Stimulated activated CD4-positive, alpha-beta T cell treated with anti-CD3 and anti-CD28 coated beads, Interleukin-15, amount 100 ng/mL, for 48 hours (primary cell): ENCODE data around the gene TMC1.

Source experiments
- DNase-seq, 2 donors: peaks; one replicate each; pipeline ENCODE4 v3.0.0-alpha.2; 2020; ENCODE audit warnings: low read depth in 2 of 2

Gene TMC1

DNA sequence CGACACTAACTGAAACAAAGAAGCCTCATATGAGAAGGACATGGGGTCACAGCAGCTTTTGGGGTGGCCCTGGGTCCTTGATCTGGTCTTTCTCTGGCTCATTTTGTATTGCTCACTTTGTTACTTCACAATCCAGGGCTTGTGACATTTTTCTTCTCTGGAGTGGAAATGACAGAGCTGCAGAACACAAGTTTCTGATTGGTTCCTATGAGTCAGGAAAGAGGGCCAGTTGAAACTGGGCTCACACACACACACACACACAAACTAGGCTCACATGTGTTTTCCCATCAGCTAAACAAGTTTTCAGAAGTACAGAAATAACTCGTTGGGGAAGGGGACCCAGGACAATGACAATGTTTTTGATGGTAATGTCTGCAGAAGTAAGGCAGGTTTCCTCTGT is 54.3 kb downstream of the TMC1 start:
- DNase-seq = no peak

DNA sequence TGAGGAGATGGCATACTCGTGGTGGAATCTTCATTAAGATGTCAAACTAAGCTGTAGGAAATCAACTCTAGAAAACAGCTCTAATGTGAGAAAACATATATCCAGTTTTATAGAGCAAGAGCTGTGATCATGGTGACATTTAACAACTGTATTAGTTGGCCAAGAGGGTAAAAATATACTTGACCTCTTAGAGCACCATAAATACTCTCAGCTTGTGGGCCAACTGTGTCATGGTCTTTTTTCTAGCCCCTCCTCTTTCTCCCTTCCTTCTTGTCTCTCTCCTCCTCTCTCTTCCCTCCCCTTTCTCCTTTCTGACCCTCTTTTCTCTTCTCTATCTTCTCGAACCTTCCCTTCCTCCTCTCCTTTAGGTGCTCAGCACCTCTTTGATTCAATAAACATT is 54.7 kb downstream of the TMC1 start:
- DNase-seq = no peak

DNA sequence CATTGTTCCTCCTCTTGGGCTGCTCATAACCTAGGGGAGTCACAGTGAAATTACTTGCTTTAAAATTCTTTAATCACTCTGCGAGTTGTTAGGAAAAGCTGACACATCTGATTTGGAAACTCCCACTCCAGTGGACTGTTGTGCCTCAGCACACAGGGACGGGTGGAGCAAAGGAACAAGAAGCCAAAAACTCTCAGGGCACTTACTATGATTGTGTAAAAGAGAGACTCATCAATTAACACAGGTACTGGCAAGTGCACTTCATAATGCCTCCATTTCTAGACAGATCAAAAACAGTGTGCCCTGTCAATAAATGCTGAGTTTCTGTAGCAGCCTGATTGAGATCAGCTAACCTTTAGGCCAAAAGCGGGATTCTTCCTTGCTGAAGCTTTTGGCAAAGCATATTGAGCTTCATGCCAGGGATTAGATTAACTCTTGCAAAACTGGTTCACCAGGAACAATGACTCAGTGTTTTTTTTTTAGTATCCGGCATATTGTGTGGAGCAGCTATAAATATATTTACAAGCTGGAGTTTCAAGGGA is 55.9 kb downstream of the TMC1 start:
- DNase-seq = no peak

DNA sequence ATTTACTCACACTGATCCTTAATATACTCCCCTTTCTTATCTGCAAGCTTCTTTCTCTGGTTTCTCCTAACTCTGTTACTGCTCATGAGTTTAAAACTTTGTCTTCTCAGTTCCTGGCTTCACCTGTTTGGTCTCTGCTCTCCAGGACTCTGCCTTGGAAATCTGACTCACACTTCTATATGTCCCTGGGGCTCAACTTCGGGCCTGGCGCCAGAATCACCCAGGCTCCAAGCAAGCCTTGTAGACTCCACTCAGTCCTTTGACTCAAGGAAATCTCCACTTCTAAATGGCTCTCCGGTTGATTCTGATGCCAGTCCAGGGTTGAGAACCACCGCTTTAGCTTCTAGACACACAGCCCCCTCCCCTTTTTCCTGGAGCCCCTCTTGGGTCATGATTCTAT is 57.8 kb downstream of the TMC1 start:
- DNase-seq = no peak

DNA sequence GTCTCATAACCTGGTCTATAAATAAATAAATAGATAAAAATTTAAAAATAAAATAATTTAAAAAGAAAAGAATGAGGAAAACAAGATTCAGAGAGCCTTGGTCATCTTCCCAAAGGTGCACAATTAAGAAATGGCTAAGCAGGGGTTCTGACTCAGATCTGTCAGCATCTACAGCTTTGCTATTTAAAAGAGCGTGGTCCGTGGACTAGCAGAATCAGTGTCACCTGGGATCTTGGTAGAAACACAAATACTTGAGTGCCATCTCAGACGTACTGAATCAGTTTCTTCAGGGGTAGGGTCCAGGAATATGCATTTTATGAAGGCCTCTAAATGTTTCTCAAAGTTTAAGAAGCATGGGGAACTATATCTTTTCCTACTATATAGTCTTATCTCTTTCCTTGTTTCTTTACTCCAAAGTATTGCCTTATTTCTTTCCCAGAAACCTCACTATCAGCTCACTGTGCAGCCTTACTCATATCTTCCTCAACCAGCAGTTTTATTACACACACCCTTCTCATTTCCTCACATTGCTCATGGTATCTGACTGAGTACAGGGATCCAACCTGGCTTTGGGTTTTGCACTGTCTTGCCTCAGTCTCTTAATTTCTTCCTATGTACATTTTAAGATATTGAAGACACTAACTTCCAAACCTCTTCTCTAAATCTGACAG is 58.6 kb downstream of the TMC1 start:
- DNase-seq = no peak

DNA sequence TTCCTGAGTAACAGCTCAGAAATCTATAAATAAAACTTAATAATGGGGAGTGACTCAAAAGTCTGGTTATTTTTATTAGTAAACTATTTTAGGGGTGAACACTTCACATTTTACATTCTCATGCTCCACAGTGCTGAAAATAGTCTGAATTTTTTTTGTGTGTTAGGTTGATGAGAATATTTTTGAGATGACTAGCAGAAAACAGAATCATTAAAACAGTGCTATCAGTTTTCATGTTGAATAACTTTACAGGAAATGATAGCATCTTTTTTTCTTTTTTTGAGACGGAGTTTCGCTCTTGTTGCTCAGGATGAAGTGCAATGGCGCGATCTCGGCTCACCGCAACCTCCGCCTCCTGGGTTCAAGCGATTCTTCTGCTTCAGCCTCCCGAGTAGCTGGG is 60.3 kb downstream of the TMC1 start:
- no peak for DNase-seq

DNA sequence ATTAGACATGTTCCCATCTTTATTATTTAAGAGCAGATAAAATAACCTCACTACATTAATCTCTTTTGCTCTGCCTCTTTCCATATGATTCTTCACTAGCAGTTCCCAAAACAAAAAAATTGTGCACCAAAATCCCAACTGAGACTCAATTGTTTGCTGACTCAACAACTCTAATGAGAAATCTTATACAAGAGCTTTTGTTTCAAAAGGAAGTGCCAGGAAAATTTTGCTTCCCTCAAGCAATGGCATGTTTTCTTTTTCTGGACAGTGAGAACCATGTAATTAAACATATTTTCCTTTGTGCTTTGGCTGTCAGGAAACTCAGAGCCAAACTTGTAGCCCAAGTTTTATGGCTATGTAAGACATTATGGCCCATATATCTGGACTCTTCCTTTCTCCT is 62.0 kb downstream of the TMC1 start:
- DNase-seq = no peak

DNA sequence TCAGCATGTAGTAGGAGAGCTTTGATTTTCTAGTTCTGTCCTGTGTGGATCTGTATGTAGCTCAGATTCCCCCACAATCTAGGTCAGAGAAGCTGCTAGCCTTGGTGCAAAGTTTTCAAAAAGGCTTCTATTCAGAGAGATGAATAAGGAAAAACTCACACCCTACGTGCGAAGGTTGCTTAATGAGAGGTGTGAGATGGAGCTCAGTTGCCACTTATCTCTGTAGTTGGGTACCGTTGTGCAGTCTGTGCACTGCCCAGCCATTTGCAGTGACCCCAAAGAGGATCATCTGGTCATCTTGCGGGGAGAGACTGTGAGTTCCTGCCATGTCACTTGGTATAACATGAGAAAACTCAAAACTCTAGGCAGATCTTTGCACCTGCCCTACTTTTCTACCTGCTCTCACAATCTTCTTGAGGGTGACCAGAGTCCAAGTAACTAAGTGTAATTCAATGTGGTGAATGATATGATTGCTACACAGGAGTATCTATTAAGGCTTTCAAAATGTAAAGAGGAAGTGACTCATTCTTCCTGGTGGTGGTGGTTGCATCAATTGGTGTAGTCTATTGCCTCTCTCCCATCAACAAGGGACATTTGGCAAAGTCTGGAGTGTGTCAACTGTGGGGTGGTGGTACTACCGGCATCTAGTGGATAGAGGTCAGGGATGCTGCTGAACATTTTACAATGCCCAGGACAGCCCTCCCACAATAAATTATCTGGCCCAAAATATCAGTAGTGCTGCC is 65.2 kb downstream of the TMC1 start:
- DNase-seq = no peak

DNA sequence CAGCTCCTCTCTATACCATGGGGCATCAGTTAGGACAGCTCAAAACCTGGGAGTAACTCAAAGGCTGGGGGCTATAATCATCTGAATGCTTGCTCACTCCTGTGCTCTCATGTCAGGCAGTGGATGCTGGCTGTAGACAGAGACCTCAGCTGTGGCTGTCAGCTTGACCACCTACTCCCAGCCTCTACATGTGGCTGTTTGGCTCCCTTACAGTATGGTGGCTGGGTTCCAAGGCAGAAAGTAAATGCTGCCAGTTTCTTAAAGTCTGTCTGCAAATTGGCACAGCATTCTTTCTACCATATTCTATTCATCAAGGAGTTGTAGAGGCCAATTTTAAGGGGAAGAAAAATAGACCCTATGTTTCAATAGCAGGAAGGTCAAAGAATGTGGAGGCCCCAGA is 66.9 kb downstream of the TMC1 start:
- DNase-seq = no peak

DNA sequence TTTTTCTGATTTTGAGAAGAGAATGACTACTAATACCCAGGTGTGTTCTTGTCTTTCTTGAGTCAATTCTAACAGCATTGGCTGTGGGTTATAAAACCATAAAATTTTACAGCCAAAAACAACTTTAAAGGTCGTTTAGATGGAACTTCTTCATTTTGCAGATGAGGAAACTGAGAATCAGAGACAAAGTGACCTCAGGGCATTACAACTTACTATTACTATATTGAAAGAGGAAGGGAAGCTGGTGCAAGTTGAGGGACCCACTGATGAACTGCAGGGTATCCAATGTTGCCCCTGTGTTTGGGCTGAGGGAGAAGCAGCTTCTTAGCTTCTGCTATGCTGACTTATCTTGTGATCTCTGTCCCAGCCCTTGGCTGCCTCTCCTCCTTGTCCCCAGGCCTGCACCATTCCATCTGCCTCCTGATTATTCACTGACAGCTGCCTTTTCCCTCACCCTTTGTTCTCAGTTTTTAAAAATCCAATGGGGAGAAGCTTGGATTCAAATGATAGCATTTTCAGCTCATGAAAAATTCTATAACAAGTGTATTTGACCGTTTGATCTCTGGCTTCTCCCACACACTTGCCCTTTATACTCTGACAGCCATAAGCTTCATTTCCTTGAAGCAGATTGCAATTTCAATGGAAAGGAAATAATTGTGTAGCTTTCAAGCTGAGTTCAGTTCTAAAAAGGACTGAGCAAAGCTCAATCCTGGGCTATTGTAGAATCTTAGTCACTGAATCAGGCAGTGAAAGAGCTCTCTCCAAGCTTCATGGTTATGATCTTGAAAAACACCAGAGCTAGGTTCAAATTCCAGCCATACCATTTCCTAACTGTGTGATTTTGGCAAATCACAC is 68.5 kb downstream of the TMC1 start:
- no peak for DNase-seq

DNA sequence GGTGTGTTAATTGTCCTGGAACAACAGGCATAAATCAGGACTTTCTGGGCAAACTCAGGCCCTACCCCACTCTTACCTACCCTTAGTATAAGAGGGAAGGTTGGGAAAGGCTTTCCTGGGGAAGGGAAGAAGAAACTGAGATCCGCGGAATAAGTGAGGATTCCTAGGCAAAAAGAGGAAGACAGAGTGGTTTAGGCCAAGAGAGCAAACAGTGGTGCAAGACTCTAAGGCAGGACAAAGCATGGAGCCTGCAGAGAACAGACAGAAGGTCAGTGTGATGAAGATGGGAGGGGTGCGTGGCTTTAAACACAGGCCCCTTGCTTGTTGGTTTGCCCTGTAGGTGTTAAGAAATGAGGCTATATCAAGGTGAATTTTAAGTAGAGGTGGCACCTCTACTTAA is 69.4 kb downstream of the TMC1 start:
- DNase-seq = no peak

DNA sequence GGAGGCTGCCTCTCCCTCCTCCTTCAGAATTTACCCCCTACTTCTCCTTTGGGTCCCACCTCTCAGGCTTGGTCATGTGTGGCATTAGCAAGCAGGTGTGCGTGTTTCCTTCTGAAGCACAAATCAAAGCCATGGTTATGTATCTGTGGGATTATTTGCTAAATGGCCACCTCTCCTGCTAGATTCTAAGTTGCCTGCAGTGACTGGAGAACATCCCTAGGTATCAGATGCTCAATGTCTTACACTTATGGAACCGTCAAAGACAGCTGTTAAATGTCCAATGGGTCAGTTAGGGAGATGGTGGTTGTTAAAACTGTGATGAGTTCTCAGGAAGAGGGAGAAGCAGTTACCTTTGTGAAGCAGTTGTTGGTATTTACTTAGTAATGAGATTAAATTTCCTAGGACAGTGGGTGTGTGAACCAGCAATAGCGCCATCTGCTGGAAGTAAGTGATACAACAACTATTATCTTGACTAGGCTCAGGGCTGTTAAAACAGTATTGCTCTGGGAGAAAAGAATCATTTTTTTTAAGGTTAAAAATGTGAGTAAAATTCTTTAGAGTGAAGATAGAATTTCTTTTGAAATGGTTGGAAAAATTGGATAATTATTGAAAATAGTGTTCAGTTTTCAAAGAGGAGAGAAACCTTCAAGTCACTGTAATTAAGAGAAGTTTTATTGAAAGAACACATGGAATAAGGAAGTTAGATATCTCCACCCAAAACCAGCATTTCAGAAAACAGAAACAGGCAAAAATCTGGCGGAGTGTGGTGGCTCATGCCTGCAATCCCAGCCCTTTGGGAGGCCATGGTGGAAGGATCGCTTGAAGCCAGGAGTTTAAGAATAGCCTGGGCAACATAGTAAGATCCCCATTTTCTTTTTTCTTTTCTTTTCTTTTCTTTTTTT is 71.3 kb downstream of the TMC1 start:
- DNase-seq = no peak

DNA sequence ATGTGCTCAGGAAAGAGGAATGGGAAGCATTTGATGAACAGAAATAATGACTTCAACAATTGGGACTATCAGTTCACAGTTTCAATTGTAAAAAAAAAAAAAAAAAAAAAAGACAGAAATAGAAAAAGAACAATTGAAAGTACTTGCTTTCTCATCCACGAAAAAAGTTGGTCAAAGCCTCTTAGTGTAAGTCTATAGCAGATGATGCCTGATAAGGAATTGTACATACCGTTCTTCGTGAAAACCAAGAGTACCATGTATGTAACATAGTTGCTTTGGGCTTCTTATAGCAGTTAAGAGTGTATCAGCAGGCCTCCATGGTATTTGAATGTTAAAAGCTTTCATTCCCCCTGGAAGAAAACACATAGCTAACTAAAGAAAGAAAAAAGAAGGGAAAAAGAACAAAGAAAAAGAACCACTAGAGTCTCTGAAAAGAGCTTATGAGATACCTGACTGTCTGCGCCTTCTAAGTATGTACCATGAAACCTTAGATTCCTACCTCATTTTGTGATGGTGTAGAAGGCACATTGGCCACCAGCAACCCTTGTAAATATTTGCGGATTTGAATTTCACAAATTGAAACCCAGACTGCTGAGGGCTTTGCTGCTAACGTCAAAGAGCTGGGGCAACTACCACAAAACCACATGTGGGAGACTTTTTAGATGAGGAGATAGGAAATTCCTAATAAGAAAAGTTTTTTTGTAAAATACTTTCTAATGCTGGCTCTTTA is 75.2 kb downstream of the TMC1 start:
- no peak for DNase-seq

DNA sequence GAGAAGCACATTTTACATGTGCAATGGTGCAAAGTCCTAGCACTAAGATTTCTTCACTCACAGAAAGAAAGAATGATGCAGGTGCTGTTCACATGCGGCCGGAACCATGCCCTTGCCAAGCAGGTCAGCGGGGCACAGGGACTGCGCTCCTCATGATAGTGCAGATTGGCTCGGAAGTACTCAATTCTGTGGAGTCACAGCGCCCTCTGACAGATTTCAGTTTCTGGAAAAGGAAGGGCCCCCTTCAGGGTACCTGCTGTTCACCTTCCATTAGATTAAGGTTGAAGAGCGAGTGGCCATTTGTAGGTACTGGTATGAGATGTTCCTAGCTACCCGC is 75.7 kb downstream of the TMC1 start:
- DNase-seq = no peak

DNA sequence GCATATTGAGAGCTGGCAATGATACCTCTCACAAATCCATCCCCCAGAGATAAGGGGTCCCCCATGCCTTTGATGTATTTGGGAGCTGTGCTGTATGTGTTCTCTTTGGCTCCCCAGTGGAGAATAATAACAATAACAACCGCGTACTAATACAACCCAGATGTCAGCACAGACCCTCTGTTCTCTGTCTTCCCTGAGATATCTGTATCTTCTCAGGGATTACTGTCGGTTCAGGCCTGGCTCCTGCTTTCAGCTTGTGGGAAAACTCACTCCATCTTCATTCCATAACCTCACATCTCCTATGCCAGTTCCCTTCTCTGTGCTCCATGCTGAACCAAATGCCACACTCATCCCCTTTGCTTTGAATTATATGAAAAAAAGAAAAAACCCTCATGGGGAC is 76.2 kb downstream of the TMC1 start:
- no peak for DNase-seq

DNA sequence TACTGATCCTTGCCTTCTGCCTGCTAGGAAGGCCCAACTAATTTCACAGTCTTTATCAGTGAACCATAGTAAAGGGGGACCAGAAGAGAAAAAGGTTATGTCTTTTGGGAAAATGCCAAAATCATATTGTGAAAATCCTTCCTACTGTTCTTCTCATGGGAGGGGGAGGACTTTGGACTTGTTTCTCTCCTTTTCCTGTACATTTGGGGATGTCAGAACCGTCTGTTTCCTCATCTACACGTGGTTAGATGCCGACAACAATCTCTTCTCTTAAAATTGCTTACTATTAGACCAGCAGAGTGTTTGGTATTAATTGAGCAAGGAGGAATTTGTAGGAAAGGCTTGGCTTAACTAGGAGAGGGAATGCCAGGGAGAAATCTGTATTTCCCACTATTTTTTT is 77.2 kb downstream of the TMC1 start:
- no peak for DNase-seq

DNA sequence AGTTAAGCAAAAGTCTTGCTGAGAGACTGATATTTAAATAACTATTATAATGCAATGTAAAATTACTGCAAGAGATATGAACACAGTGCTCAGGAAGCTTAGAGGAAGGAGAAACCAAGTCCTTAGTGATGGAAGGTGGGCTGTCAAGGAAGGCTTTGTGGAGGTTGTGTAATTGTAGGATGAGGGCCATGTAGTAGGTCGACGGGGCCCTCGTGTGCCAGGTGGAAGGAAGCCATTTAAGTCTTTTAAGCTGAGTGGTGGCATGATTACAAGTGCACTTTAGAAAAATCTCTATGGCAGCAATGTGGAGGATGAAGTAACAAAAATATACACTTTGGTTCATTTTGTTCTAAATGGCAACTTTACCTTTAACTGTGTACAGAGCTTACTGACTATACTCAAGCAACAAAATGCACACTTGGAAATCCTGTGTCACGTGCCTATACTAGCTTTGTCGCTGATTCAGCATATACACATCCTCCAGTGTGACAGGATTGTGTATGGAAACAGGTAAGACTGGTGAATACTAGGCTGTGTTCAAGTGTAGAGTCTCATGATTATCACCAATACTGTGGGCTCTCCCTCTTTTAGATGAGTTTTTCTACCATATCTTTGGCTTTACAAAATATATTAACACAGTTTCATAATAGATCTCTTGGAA is 78.6 kb downstream of the TMC1 start:
- DNase-seq = no peak

DNA sequence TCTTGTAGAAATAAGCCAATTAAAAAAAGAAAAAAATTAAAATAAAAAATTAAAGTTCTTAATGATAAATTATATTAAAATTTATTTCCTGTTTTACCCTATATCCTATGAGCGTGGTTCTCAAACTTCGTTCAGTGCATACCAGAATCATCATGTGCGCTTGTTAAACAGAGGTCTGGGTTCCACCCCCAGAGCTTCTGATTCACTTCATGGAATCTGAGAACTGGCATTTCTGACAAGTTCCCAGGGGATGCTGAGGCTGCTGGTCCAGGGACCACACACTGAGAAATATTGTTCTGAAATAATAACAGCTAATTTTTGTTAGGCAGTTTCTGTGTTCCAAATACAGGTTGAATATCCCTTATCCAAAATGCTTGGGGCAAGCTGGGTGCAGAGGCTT is 79.3 kb downstream of the TMC1 start:
- DNase-seq = no peak

DNA sequence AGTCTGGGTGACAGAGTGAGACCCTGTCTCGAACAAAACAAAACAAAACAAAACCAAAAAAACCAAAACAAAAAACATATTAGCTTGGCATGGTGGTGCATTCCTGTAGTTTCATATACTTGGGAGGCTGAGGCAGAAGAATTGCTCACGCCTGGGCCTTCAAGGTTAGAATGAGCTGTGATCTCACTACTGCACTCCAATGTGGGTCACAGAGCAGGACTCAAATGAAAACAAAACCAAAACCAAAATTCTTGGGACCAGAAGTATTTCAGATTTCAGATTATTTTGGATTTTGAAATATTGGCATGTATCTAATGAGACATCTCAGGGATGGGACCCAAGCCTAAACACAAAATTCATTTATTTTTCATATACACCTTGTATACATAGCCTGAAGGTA is 80.2 kb downstream of the TMC1 start:
- no peak for DNase-seq

DNA sequence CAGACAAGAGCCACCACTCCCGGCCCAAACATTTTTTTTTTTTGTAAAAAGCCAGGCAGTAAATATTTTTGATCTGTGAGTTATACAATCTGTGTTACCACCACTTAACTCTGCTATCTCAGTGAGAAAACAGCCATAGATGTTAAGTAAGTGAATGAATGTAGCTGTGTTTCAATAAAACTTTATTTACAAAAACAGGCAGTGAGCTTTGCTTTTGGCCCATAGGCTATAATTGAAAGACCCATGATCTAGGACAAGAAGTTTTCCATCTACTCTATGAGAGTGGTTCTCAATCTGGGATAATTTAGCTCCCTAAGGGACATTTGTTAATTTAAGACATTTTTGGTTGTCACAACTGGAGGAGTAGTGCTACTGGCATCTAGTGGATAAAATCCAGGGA is 91.0 kb downstream of the TMC1 start:
- DNase-seq = no peak
